Ovary (tissue), 9 donors: ENCODE results near the gene SCYGR1. TPM values are rescaled to one million over a fixed set of nuclear protein-coding genes. Genes with fewer than 3 reads are reported as not detected.

ENCODE experiments used
- DNase-seq, 5 donors: peaks; one replicate each; pipeline ENCODE4 v3.0.0-alpha.2; 2019 to 2020
- H3K27ac ChIP-seq, 2 donors: fragments of 200-600 bp; one replicate each; pipeline versions ENCODE4 v1.5.1 to v1.8.0; 2019 to 2022
- H3K27me3 ChIP-seq: fragments of 200-600 bp; one replicate; pipeline ENCODE4 v1.8.0; 2022
- H3K36me3 ChIP-seq: fragments of 200-600 bp; sonication (generic); one replicate; pipeline ENCODE4 v1.5.1; 2019
- H3K4me1 ChIP-seq: one replicate; pipeline ENCODE4 v1.8.1; 2013; ENCODE audit warnings: mild to moderate bottlenecking, moderate library complexity; ENCODE audit not compliant: insufficient read depth
- H3K4me3 ChIP-seq: fragments of 200-600 bp; sonication (generic); one replicate; pipeline ENCODE4 v1.5.1; 2017
- H3K9me3 ChIP-seq, 2 donors: fragments of 200-600 bp in 1 of 2; sonication (generic) in 1 of 2; one replicate each; pipeline versions ENCODE4 v1.5.1 to v1.8.1; 2013 to 2019; ENCODE audit warnings: mild to moderate bottlenecking in 1 of 2, moderate library complexity in 1 of 2
- EP300 ChIP-seq: sonication (generic); formaldehyde crosslinking; IDR thresholded peaks from one replicate; pipeline ENCODE4 v1.6.1; 2017; ENCODE audit warnings: antibody characterized with exemption
- WGBS, 3 donors: extraction: QIAGEN DNeasy Blood & Tissue Kit in 1 of 3; methylation state at CpG; one replicate each; pipeline versions ENCODE4 v1.1.5 to v1.1.7; 2013 to 2017; 5-methylcytosine and 5-hydroxymethylcytosine counted together
- intact Hi-C, 4 donors: fragments of 100-400 bp; cut with DNase I; formaldehyde crosslinking; loops; one replicate each; pipeline versions ENCODE4 v1.11.0 to v1.15.1; 2022 to 2023
- polyA plus RNA-seq, 2 donors: library from polyadenylated mRNA; stranded (reverse); fragments of 200-250 nt in 1 of 2; fragments of 350-450 nt in 1 of 2; fragmentation: Illumina TruSeq in 1 of 2; extraction: RNeasy Lipid Tissue Mini Kit (QIAGEN cat#74804) in 1 of 2; gene quantifications; one replicate each; pipeline ENCODE4 v1.2.3, GENCODE V29; 2013 to 2014
- total RNA-seq, 7 donors: library from RNA; depleted of rRNA in 2 of 7; stranded (reverse); fragments of >200 nt in 2 of 7; fragmentation: NEBNext Ultra II Directional in 3 of 7; extraction: Animal tissue kit (Norgen Biotek cat#: 25700) in 3 of 7; gene quantifications; one replicate each; pipeline versions ENCODE4 v1.1.0 to v1.2.4, GENCODE V29; 2016 to 2023
- TF ChIP-seq, protein P1 (sequence below), 3 donors: fragments of 450-650 bp in 2 of 3; fragments of 200-600 bp in 1 of 3; IDR thresholded peaks; one replicate each; pipeline versions ENCODE4 v1.5.1 to v1.8.0; 2016 to 2022; ENCODE audit warnings: antibody characterized with exemption in 3 of 3, mild to moderate bottlenecking in 1 of 3
- donor health status: DM: no; HTN: no; CAD: no; lungs with moderate emphysema.
- donor health status: DM: no; HTN: no; CAD: no.
- donor health status: Bipolar disorder and iron deficiency.
- donor health status: DM: yes; HTN: yes; CAD: no.
- donor health status: DM: no; HTN: no; CAD: no.
- donor health status: DM: yes; HTN: yes; CAD: no.

Gene SCYGR1
- total and polyA plus RNA-seq, 9 donors, result not detected

DNA sequence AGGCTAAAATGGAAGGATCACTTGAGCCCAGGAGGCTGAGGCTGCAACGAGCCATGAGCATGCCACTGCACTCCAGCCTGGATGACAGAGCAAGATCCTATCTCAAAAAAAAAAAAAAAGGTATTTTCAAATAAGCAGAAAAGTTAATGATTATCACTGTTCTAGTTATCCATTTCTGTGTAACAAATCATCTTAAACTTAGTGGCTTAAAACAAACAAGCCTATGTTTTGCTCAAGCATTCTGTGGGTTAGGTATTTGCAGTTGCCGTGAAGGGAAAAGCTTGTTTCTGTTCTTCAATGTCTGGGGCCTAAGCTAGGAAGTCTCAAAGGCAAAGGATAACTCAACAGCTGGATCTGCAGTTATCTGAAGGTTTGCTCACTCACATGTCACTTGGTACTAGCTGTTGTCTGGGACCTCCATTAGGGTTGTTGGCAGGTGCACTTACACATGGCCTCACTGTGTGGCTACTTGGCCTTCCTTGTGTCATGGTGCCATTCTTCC lies 48.6 kb downstream of the SCYGR1 start:
- H3K9me3 ChIP-seq, result no peaks in the 10 kb centered on the region
- H3K4me3 ChIP-seq, result no peak overlapping the region
- H3K27ac ChIP-seq, result no peak overlapping the region
- no peaks in the 10 kb centered on the region for H3K4me1 ChIP-seq
- 93 to 97% (median 94%) methylated on average over 2 of the region's 2 CpGs for WGBS, 3 donors
- intact Hi-C loops, result no loop called here
- DNase-seq, result no peak
- no peaks in the 10 kb centered on the region for H3K36me3 ChIP-seq
- no peak for TF ChIP-seq EP300
- TF ChIP-seq, protein P1, sequence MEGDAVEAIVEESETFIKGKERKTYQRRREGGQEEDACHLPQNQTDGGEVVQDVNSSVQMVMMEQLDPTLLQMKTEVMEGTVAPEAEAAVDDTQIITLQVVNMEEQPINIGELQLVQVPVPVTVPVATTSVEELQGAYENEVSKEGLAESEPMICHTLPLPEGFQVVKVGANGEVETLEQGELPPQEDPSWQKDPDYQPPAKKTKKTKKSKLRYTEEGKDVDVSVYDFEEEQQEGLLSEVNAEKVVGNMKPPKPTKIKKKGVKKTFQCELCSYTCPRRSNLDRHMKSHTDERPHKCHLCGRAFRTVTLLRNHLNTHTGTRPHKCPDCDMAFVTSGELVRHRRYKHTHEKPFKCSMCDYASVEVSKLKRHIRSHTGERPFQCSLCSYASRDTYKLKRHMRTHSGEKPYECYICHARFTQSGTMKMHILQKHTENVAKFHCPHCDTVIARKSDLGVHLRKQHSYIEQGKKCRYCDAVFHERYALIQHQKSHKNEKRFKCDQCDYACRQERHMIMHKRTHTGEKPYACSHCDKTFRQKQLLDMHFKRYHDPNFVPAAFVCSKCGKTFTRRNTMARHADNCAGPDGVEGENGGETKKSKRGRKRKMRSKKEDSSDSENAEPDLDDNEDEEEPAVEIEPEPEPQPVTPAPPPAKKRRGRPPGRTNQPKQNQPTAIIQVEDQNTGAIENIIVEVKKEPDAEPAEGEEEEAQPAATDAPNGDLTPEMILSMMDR (IDR thresholded peaks at IDR 0.05), result no peak
- H3K27me3 ChIP-seq, result no peaks in the 10 kb centered on the region

Other genes starting within 250 kb of the SCYGR1 start
- gene COL4A4, start 223.7 kb downstream of the SCYGR1 start, total RNA-seq, result 1 to 10 TPM in 5 of 7 donors, under 1 TPM in 2; 0.30 to 8.3 (median 2.0) TPM
- 1 to 10 TPM; 1.5 to 5.0 TPM for gene COL4A4, start 223.7 kb downstream of the SCYGR1 start, polyA plus RNA-seq
- 10 to 100 TPM in 1 of 7 donors, 1 to 10 TPM in 5, under 1 TPM in 1; 0.47 to 14.1 (median 4.8) TPM for gene COL4A3, start 223.3 kb downstream of the SCYGR1 start, total RNA-seq
- 1 to 10 TPM; 2.4 to 2.9 TPM for gene COL4A3, start 223.3 kb downstream of the SCYGR1 start, polyA plus RNA-seq
- gene MFF, start 62.7 kb downstream of the SCYGR1 start, total RNA-seq, result 100 to 1,000 TPM in 1 of 7 donors, 10 to 100 TPM in 6; 57.1 to 101 (median 71.0) TPM
- 10 to 100 TPM; 69.9 to 98.0 TPM for gene MFF, start 62.7 kb downstream of the SCYGR1 start, polyA plus RNA-seq
- gene TM4SF20, start 8.6 kb downstream of the SCYGR1 start, total RNA-seq, result 1 to 10 TPM in 1 of 7 donors, not detected in 6; 1.4 TPM
- not detected for gene TM4SF20, start 8.6 kb downstream of the SCYGR1 start, polyA plus RNA-seq
- 10 to 100 TPM; 21.3 to 78.9 (median 52.2) TPM for gene AGFG1, start 84.2 kb upstream of the SCYGR1 start, total RNA-seq
- gene AGFG1, start 84.2 kb upstream of the SCYGR1 start, polyA plus RNA-seq, result 10 to 100 TPM; 22.4 to 49.7 TPM
- not detected for gene SCYGR2, start 210.9 kb upstream of the SCYGR1 start, total RNA-seq
- gene SCYGR2, start 210.9 kb upstream of the SCYGR1 start, polyA plus RNA-seq, result not detected
- gene SCYGR3, start 226.9 kb upstream of the SCYGR1 start, total RNA-seq, result not detected
- gene SCYGR3, start 226.9 kb upstream of the SCYGR1 start, polyA plus RNA-seq, result not detected
- not detected for gene SCYGR4, start 229.5 kb upstream of the SCYGR1 start, total RNA-seq
- not detected for gene SCYGR4, start 229.5 kb upstream of the SCYGR1 start, polyA plus RNA-seq